ENCODE measurements around the gene UNKL.

The UNKL gene

GRCh38 chr16:1375741-1376410, 38.6 kb downstream of the UNKL start:
- ChIA-PET CTCF (no interaction called here), POLR2A (ENCODE audit: low non-redundant PET) (no interaction called here)
- H3K27ac ChIP-seq: no peak overlapping the region
- no peak for DNase-seq (ENCODE audit: low spot score)
- TF ChIP-seq, protein P1, sequence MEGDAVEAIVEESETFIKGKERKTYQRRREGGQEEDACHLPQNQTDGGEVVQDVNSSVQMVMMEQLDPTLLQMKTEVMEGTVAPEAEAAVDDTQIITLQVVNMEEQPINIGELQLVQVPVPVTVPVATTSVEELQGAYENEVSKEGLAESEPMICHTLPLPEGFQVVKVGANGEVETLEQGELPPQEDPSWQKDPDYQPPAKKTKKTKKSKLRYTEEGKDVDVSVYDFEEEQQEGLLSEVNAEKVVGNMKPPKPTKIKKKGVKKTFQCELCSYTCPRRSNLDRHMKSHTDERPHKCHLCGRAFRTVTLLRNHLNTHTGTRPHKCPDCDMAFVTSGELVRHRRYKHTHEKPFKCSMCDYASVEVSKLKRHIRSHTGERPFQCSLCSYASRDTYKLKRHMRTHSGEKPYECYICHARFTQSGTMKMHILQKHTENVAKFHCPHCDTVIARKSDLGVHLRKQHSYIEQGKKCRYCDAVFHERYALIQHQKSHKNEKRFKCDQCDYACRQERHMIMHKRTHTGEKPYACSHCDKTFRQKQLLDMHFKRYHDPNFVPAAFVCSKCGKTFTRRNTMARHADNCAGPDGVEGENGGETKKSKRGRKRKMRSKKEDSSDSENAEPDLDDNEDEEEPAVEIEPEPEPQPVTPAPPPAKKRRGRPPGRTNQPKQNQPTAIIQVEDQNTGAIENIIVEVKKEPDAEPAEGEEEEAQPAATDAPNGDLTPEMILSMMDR (conservative IDR thresholded peaks at IDR 0.05; ENCODE audit: low read depth): no peak

DNA sequence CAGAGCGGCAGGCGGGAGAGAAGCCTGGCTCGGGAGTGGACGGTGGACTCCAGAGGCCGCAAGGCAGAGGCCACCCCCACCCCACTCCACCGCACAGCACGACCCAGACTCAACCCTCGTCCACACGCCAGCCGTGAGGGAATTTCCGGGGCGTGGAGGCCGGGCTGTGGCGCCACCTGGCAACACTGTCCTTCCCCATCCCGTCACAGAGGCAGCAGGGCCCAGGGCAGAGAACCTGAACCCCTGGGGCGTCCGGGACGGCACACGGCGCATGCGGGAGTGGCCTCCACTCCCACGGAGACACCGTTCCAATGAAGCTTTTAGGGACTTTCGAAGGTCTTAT, 39.2 kb downstream of the UNKL start:
- POLR2A ChIA-PET (ENCODE audit: low non-redundant PET): no interaction called here
- no peak for DNase-seq (ENCODE audit: low spot score)
- CTCF ChIA-PET: interaction anchor here (1.4 kb wide), 1 partner anchor 12 kb away, joined by 8 read pairs; no protein-coding TSS in a partner anchor
- no peak overlapping the region for H3K27ac ChIP-seq
- TF ChIP-seq, protein P1 (conservative IDR thresholded peaks at IDR 0.05; ENCODE audit: low read depth): no peak

DNA sequence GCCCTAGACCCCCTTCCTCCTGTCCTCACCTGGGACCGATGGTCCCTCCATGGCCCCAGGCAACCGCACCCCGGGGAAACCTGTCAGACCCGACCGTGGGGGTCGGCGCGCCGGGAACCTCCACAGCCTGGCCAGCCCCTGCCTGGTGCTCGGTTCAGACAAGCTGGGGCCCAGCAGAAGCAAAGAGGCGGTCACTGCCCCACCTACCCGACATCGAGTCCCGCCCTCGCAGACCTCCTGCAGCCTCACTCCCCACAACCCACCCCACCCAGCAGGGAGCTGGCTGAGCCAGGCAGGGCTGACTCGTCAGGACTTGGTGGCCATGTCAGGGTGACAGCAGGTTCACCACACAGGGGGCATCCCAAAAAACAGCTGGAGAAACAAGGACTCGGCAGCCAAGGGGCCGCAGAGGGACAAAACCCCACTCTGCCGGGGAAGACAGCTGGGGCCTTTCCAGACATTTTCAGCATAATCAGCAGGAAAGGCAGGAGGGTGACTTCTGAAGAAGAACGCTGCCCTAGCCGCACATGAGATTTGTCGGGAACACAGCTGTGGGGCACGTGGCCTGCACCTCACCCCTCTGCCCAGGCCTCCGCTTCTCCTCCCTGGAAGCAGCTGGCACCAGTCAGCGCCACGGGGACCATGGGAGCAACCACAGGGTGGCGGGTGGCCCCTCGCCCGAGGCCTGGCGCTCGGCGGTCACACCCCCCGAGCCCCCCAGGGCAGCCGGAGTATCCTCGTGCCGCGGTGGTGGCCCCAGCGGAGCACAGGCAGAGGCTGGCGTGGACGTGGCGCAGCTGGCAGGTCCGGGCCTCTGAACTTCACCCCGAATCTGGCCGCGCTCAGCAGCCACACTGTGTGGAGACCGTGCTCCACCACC, 39.8 kb downstream of the UNKL start:
- DNase-seq (ENCODE audit: low spot score): no peak
- CTCF ChIA-PET: interaction anchor here (1.4 kb wide), 1 partner anchor 12 kb away, joined by 8 read pairs; no protein-coding TSS in a partner anchor
- TF ChIP-seq, protein P1 (conservative IDR thresholded peaks at IDR 0.05; ENCODE audit: low read depth): no peak
- H3K27ac ChIP-seq: no peak overlapping the region
- POLR2A ChIA-PET (ENCODE audit: low non-redundant PET): no interaction called here

DNA sequence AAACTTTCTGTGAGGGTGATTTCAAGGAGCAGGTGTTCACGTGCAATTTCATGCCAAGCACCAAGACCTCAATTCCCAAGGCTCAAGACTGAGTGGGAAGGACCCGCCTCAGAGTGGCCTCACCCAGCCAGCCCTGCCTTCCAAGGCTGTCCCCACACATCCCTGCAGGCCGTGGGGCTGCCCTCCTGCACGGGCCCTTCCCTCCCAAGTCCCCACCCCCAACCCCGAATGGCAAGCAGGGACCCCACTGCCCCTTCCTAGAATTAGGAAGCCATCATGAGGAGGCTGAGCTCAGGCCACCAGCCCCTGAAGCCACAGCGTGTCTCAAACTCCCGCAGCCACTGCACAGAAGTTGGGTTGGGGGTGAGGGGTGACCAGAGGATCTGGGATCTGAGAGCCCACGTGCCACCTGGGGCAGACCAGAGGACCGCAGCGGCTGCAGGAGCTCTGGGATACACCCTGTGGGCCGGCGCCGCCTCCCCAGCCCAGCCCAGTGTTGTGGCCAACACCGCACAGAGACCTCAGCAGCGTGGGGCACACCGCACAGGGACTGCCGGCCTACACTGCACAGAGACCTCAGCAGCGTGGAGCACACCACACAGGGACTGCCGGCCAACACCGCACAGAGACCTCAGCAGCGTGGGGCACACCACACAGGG, 42.1 kb downstream of the UNKL start:
- CTCF ChIA-PET: no interaction called here
- TF ChIP-seq, protein P1 (conservative IDR thresholded peaks at IDR 0.05; ENCODE audit: low read depth): no peak

GRCh38 chr16:1371054-1371978, 43.2 kb downstream of the UNKL start:
- H3K27ac ChIP-seq: no peak overlapping the region
- ChIA-PET CTCF (interaction anchor here (0.6 kb wide), 1 partner anchor 432 kb away, joined by 4 read pairs; no protein-coding TSS in a partner anchor), POLR2A (ENCODE audit: low non-redundant PET) (no interaction called here)
- DNase-seq (ENCODE audit: low spot score): no peak
- TF ChIP-seq, protein P1 (conservative IDR thresholded peaks at IDR 0.05; ENCODE audit: low read depth): no peak

More for the DNA sequence above, 42.1 kb downstream of the UNKL start:
- POLR2A ChIA-PET (ENCODE audit: low non-redundant PET): no interaction called here
- H3K27ac ChIP-seq: no peak overlapping the region
- no peak for DNase-seq (ENCODE audit: low spot score)
